ENCODE measurements around the gene PSME1. TPM values are rescaled to one million over a fixed set of nuclear protein-coding genes. Genes with fewer than 3 reads are reported as not detected.

The PSME1 gene
- total and polyA plus RNA-seq, 2 donors from 2014 or later, result 244 to 333 TPM

DNA sequence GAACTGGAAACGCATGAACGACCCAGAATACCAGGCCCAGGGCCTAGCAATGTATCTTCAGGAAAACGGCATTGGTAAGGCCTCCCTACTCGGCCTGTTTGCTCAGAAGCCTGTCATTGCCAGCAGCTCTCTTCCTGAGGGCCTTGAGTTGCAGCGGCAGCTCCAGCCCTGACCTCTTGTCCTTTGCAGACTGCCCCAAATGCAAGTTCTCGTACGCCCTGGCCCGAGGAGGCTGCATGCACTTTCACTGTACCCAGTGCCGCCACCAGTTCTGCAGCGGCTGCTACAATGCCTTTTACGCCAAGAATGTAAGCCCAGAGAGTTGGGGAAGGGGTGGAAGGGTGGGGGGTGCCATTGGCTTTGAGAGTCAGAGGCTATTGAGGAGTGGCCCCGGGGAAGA, 21.3 kb downstream of the PSME1 start:
- no peak overlapping the region for H3K4me3 ChIP-seq (ENCODE audit: low read length in 3 of 3)
- TF ChIP-seq, protein P1, sequence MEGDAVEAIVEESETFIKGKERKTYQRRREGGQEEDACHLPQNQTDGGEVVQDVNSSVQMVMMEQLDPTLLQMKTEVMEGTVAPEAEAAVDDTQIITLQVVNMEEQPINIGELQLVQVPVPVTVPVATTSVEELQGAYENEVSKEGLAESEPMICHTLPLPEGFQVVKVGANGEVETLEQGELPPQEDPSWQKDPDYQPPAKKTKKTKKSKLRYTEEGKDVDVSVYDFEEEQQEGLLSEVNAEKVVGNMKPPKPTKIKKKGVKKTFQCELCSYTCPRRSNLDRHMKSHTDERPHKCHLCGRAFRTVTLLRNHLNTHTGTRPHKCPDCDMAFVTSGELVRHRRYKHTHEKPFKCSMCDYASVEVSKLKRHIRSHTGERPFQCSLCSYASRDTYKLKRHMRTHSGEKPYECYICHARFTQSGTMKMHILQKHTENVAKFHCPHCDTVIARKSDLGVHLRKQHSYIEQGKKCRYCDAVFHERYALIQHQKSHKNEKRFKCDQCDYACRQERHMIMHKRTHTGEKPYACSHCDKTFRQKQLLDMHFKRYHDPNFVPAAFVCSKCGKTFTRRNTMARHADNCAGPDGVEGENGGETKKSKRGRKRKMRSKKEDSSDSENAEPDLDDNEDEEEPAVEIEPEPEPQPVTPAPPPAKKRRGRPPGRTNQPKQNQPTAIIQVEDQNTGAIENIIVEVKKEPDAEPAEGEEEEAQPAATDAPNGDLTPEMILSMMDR (IDR thresholded peaks at IDR 0.05; ENCODE audit: borderline replicate concordance, extremely low read depth, insufficient read depth), result no peak
- H3K9me3 ChIP-seq (ENCODE audit: control insufficient read depth in 2 of 3, insufficient read depth in 1 of 3, low read length in 3 of 3), result no peaks in the 10 kb centered on the region
- H3K9ac ChIP-seq (ENCODE audit: low read length in 3 of 3), result no peak overlapping the region
- H3K27me3 ChIP-seq (ENCODE audit: control insufficient read depth, insufficient read depth, low read length), result no peaks in the 10 kb centered on the region
- intact Hi-C loops (cut with DNase I), result no loop called here
- peaks cover 6 to 47% (median 35%) of the 10 kb centered on the region in 3 donors for H3K36me3 ChIP-seq (ENCODE audit: control insufficient read depth in 2 of 3, insufficient read depth in 3 of 3, low read length in 3 of 3)
- FAIRE-seq, result no peak
- DNase-seq, result no peak
- peaks cover 0 to 11% (median 11%) of the 10 kb centered on the region in 3 donors for H3K4me1 ChIP-seq (ENCODE audit: control insufficient read depth in 2 of 3, insufficient read depth in 2 of 3, low read depth in 1 of 3, low read length in 3 of 3)
- H3K27ac ChIP-seq (ENCODE audit: low read depth in 2 of 2, low read length in 2 of 2), result no peak overlapping the region

DNA sequence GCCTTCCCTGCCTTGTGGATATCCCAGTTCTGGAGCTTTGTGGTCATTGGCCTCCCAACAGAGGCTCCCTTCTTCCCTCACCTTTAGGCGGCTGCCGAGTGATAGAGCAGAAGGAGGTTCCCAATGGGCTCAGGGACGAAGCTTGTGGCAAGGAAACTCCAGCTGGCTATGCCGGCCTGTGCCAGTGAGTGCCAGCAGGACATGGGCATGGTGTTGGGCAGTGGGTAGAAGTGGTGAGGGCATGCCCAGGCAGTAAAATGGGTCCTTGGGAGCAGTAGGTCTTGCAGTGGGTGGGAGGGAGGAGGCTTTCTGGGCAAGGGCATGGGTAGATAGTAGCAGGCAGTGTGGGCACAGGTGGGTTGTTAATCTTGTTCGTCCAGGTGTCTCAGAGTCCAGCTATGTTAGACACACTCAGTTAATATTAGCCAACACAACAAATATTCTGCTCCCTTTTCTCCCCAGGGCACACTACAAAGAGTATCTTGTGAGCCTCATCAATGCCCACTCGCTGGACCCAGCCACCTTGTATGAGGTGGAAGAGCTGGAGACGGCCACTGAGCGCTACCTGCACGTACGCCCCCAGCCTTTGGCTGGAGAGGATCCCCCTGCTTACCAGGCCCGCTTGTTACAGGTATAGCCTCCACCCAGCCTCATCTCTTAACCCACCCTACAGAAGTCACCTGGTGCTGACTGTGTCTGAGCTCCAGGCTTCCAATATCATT, 23.9 kb downstream of the PSME1 start:
- H3K9me3 ChIP-seq (ENCODE audit: control insufficient read depth in 2 of 3, insufficient read depth in 1 of 3, low read length in 3 of 3), result no peaks in the 10 kb centered on the region
- H3K36me3 ChIP-seq (ENCODE audit: control insufficient read depth in 2 of 3, insufficient read depth in 3 of 3, low read length in 3 of 3), result peaks cover 9 to 57% (median 44%) of the 10 kb centered on the region in 3 donors
- H3K27ac ChIP-seq (ENCODE audit: low read depth in 2 of 2, low read length in 2 of 2), result peak overlapping the region in 1 of 2 donors; percentile 99
- H3K4me3 ChIP-seq (ENCODE audit: low read length in 3 of 3), result no peak overlapping the region
- TF ChIP-seq, protein P1 (IDR thresholded peaks at IDR 0.05; ENCODE audit: borderline replicate concordance, extremely low read depth, insufficient read depth), result no peak
- H3K4me1 ChIP-seq (ENCODE audit: control insufficient read depth in 2 of 3, insufficient read depth in 2 of 3, low read depth in 1 of 3, low read length in 3 of 3), result peaks cover 0 to 20% (median 11%) of the 10 kb centered on the region in 3 donors
- FAIRE-seq, result no peak
- no peaks in the 10 kb centered on the region for H3K27me3 ChIP-seq (ENCODE audit: control insufficient read depth, insufficient read depth, low read length)
- intact Hi-C loops (cut with DNase I), result no loop called here
- no peak for DNase-seq
- no peak overlapping the region for H3K9ac ChIP-seq (ENCODE audit: low read length in 3 of 3)

DNA sequence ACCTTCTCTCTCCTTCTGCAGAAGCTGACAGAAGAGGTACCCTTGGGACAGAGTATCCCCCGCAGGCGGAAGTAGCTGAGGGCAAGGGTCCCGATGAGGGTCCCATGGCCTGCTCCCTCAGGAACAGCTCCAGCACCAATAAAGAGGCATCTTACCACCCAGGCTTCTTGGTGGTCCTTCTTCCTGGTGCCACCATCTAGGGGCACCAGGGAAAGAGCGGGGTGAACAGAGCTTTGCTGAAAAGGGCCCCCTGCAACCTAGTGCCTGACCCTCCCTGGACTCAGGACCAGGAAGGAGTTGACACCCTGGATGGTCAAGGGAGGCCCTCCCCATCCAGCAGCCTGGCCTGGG, 24.5 kb downstream of the PSME1 start:
- Histone ChIP-seq H3K27ac (ENCODE audit: low read depth in 2 of 2, low read length in 2 of 2) (peak overlapping the region; percentile 71 to 99), H3K9ac (ENCODE audit: low read length in 3 of 3) (peak overlapping the region in 1 of 3 donors; percentile 20), H3K4me1 (ENCODE audit: control insufficient read depth in 2 of 3, insufficient read depth in 2 of 3, low read depth in 1 of 3, low read length in 3 of 3) (peaks cover 0 to 20% (median 11%) of the 10 kb centered on the region in 3 donors), H3K27me3 (ENCODE audit: control insufficient read depth, insufficient read depth, low read length) (no peaks in the 10 kb centered on the region), H3K9me3 (ENCODE audit: control insufficient read depth in 2 of 3, insufficient read depth in 1 of 3, low read length in 3 of 3) (no peaks in the 10 kb centered on the region), H3K36me3 (ENCODE audit: control insufficient read depth in 2 of 3, insufficient read depth in 3 of 3, low read length in 3 of 3) (peaks cover 11 to 57% (median 44%) of the 10 kb centered on the region in 3 donors), H3K4me3 (ENCODE audit: low read length in 3 of 3) (no peak overlapping the region)
- FAIRE-seq, result no peak
- no peak for DNase-seq
- TF ChIP-seq, protein P1 (IDR thresholded peaks at IDR 0.05; ENCODE audit: borderline replicate concordance, extremely low read depth, insufficient read depth), result no peak
- intact Hi-C loops (cut with DNase I), result no loop called here

Data from kidney (tissue), 14 donors.